SK-N-SH treated with all-trans-retinoic acid at 6 μM for 48 hours (cell line): ENCODE measurements around the gene ARIH2.

Source experiments
- ATAC-seq: fragments of 200-7000 bp; cut with Tn5 transposase; 3 replicates; pipeline ENCODE4 v1.9.1; 2020; ENCODE audit warnings: mild to moderate bottlenecking, moderate library complexity
- ARNTL ChIP-seq: fragments of 450-650 bp; formaldehyde crosslinking; IDR thresholded peaks from 2 replicates; pipeline ENCODE4 v1.5.0; 2020; ENCODE audit warnings: low read depth, mild to moderate bottlenecking, moderate library complexity, borderline replicate concordance
- BACH2 ChIP-seq: fragments of 250-450 bp; sonication (Bioruptor Pico); IDR thresholded peaks from 2 replicates; pipeline ENCODE4 v1.9.0; 2021; ENCODE audit warnings: mild to moderate bottlenecking, borderline replicate concordance
- GLIS3 ChIP-seq: fragments of 250-450 bp; sonication (Bioruptor Pico); IDR thresholded peaks from 2 replicates; pipeline ENCODE4 v1.5.0; 2020; ENCODE audit warnings: mild to moderate bottlenecking, moderate library complexity
- OSR1 ChIP-seq: fragments of 250-450 bp; sonication (Bioruptor Pico); IDR thresholded peaks from 2 replicates; pipeline ENCODE4 v1.8.0; 2022; ENCODE audit warnings: moderate library complexity, mild to moderate bottlenecking, inconsistent platforms
- PPARA ChIP-seq: fragments of 250-450 bp; sonication (Bioruptor Pico); IDR thresholded peaks from 2 replicates; pipeline ENCODE4 v1.5.0; 2020; ENCODE audit warnings: mild to moderate bottlenecking, borderline replicate concordance
- RARB ChIP-seq: fragments of 250-450 bp; sonication (Bioruptor Pico); IDR thresholded peaks from 2 replicates; pipeline ENCODE4 v1.8.0; 2021; ENCODE audit warnings: mild to moderate bottlenecking, moderate library complexity
- SNAI2 ChIP-seq: fragments of 250-450 bp; sonication (Bioruptor Pico); IDR thresholded peaks from 2 replicates; pipeline ENCODE4 v1.5.0; 2020; ENCODE audit warnings: mild to moderate bottlenecking, moderate library complexity
- TCF4 ChIP-seq: fragments of 250-450 bp; sonication (Bioruptor Pico); IDR thresholded peaks from 2 replicates; pipeline ENCODE4 v1.8.0; 2021; ENCODE audit warnings: mild to moderate bottlenecking, moderate library complexity, borderline replicate concordance
- TOX ChIP-seq: fragments of 250-450 bp; sonication (Bioruptor Pico); IDR thresholded peaks from 2 replicates; pipeline ENCODE4 v1.8.0; 2021; ENCODE audit warnings: mild to moderate bottlenecking, moderate library complexity, borderline replicate concordance
- ZC3H10 ChIP-seq: fragments of 250-450 bp; sonication (Bioruptor Pico); IDR thresholded peaks from 2 replicates; pipeline ENCODE4 v1.5.1; 2021; ENCODE audit warnings: mild to moderate bottlenecking, moderate library complexity
- ZFP3 ChIP-seq: fragments of 250-450 bp; sonication (Bioruptor Pico); IDR thresholded peaks from 2 replicates; pipeline ENCODE4 v1.5.0; 2020; ENCODE audit warnings: mild to moderate bottlenecking, moderate library complexity
- ZFP30 ChIP-seq: fragments of 450-650 bp; formaldehyde crosslinking; IDR thresholded peaks from 2 replicates; pipeline ENCODE4 v1.5.0; 2022; ENCODE audit warnings: mild to moderate bottlenecking, moderate library complexity
- ZNF565 ChIP-seq: fragments of 450-650 bp; formaldehyde crosslinking; conservative IDR thresholded peaks from 2 replicates; pipeline ENCODE4 v1.5.0; 2020; ENCODE audit warnings: low read depth, mild to moderate bottlenecking, moderate library complexity
- ZNF70 ChIP-seq: fragments of 450-650 bp; formaldehyde crosslinking; IDR thresholded peaks from 2 replicates; pipeline ENCODE4 v1.5.0; 2020; ENCODE audit warnings: mild to moderate bottlenecking, moderate library complexity
- ZNF8 ChIP-seq: fragments of 450-650 bp; formaldehyde crosslinking; IDR thresholded peaks from 2 replicates; pipeline ENCODE4 v1.5.0; 2020; ENCODE audit warnings: mild to moderate bottlenecking, moderate library complexity
- TF ChIP-seq, protein P1 (sequence below): fragments of 250-450 bp; sonication (Bioruptor Pico); IDR thresholded peaks from 2 replicates; pipeline ENCODE4 v1.5.0; 2020; ENCODE audit warnings: mild to moderate bottlenecking, moderate library complexity
- TF ChIP-seq, protein P2 (sequence below): fragments of 250-450 bp; sonication (Bioruptor Pico); IDR thresholded peaks from 2 replicates; pipeline ENCODE4 v1.5.1; 2021; ENCODE audit warnings: mild to moderate bottlenecking, moderate library complexity
- TF ChIP-seq, protein P3 (sequence below): fragments of 250-450 bp; sonication (Bioruptor Pico); IDR thresholded peaks from 2 replicates; pipeline ENCODE4 v1.8.0; 2020; ENCODE audit warnings: mild to moderate bottlenecking, moderate library complexity, borderline replicate concordance
- TF ChIP-seq, protein P4 (sequence below): fragments of 250-450 bp; sonication (Bioruptor Pico); IDR thresholded peaks from 2 replicates; pipeline ENCODE4 v1.5.1; 2020; ENCODE audit warnings: low read depth, mild to moderate bottlenecking, moderate library complexity

ARIH2 gene

DNA sequence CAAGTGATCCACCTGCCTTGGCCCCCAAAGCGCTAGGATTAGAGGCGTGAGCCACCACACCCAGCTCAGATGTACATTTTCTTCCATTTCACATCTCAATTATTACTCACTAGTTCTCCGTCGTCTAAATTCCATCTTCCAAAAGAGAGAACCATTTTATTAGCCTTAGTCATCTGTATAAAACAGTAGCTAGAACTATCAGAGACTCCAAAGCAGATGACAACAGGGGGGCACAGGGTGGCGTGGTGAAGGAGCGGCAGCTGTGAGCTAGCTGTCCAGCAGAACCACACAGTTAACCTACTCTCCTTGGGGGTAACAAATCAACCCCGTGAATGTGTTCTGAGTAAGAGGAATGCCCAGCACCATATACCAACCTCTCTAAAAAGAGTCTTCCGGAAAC, 27.0 kb upstream of the ARIH2 start:
- no peak for ATAC-seq

DNA sequence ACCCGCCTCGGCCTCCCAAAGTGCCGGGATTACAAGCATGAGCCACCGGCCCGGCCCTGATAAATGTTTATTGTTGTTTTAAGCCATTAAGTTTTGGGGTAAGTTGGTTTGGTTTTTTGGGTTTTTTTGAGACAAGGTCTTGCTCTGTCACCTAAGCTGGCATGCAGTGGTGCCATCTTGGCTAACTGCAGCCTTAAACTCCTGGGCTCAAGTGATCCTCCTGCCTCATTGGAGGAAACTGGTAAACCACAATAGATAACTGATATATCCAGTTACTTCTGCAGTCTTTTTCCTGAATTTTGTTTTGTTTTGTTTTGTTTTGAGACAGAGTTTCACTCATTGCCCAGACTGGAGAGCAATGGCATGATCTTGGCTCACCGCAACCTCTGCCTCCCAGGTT, 24.1 kb upstream of the ARIH2 start:
- TF ChIP-seq, protein P1, sequence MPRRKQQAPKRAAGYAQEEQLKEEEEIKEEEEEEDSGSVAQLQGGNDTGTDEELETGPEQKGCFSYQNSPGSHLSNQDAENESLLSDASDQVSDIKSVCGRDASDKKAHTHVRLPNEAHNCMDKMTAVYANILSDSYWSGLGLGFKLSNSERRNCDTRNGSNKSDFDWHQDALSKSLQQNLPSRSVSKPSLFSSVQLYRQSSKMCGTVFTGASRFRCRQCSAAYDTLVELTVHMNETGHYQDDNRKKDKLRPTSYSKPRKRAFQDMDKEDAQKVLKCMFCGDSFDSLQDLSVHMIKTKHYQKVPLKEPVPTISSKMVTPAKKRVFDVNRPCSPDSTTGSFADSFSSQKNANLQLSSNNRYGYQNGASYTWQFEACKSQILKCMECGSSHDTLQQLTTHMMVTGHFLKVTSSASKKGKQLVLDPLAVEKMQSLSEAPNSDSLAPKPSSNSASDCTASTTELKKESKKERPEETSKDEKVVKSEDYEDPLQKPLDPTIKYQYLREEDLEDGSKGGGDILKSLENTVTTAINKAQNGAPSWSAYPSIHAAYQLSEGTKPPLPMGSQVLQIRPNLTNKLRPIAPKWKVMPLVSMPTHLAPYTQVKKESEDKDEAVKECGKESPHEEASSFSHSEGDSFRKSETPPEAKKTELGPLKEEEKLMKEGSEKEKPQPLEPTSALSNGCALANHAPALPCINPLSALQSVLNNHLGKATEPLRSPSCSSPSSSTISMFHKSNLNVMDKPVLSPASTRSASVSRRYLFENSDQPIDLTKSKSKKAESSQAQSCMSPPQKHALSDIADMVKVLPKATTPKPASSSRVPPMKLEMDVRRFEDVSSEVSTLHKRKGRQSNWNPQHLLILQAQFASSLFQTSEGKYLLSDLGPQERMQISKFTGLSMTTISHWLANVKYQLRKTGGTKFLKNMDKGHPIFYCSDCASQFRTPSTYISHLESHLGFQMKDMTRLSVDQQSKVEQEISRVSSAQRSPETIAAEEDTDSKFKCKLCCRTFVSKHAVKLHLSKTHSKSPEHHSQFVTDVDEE: no peak
- TF ChIP-seq OSR1: no peak
- no peak for TF ChIP-seq ZFP30 (CRISPR knock-in tag)
- no peak for TF ChIP-seq TOX (CRISPR knock-in tag)
- TF ChIP-seq, protein P2, sequence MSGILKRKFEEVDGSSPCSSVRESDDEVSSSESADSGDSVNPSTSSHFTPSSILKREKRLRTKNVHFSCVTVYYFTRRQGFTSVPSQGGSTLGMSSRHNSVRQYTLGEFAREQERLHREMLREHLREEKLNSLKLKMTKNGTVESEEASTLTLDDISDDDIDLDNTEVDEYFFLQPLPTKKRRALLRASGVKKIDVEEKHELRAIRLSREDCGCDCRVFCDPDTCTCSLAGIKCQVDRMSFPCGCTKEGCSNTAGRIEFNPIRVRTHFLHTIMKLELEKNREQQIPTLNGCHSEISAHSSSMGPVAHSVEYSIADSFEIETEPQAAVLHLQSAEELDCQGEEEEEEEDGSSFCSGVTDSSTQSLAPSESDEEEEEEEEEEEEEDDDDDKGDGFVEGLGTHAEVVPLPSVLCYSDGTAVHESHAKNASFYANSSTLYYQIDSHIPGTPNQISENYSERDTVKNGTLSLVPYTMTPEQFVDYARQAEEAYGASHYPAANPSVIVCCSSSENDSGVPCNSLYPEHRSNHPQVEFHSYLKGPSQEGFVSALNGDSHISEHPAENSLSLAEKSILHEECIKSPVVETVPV (CRISPR knock-in tag): no peak
- TF ChIP-seq BACH2 (CRISPR knock-in tag): no peak
- no peak for TF ChIP-seq TCF4 (CRISPR knock-in tag)
- TF ChIP-seq SNAI2 (CRISPR knock-in tag): no peak
- TF ChIP-seq, protein P3, sequence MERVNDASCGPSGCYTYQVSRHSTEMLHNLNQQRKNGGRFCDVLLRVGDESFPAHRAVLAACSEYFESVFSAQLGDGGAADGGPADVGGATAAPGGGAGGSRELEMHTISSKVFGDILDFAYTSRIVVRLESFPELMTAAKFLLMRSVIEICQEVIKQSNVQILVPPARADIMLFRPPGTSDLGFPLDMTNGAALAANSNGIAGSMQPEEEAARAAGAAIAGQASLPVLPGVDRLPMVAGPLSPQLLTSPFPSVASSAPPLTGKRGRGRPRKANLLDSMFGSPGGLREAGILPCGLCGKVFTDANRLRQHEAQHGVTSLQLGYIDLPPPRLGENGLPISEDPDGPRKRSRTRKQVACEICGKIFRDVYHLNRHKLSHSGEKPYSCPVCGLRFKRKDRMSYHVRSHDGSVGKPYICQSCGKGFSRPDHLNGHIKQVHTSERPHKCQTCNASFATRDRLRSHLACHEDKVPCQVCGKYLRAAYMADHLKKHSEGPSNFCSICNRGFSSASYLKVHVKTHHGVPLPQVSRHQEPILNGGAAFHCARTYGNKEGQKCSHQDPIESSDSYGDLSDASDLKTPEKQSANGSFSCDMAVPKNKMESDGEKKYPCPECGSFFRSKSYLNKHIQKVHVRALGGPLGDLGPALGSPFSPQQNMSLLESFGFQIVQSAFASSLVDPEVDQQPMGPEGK (CRISPR knock-in tag): no peak
- no peak for TF ChIP-seq ZNF8 (CRISPR knock-in tag)
- TF ChIP-seq ARNTL: no peak
- TF ChIP-seq ZC3H10 (CRISPR knock-in tag): no peak
- TF ChIP-seq, protein P4, sequence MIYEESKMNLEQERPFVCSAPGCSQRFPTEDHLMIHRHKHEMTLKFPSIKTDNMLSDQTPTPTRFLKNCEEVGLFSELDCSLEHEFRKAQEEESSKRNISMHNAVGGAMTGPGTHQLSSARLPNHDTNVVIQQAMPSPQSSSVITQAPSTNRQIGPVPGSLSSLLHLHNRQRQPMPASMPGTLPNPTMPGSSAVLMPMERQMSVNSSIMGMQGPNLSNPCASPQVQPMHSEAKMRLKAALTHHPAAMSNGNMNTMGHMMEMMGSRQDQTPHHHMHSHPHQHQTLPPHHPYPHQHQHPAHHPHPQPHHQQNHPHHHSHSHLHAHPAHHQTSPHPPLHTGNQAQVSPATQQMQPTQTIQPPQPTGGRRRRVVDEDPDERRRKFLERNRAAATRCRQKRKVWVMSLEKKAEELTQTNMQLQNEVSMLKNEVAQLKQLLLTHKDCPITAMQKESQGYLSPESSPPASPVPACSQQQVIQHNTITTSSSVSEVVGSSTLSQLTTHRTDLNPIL (CRISPR knock-in tag): no peak
- TF ChIP-seq GLIS3: no peak
- no peak for ATAC-seq

More for the DNA sequence above, 27.0 kb upstream of the ARIH2 start:
- no peak for TF ChIP-seq PPARA (CRISPR knock-in tag)
- TF ChIP-seq OSR1: no peak
- TF ChIP-seq RARB: no peak
- TF ChIP-seq, protein P1: no peak
- no peak for TF ChIP-seq ZC3H10 (CRISPR knock-in tag)
- TF ChIP-seq ZNF70: no peak
- TF ChIP-seq ZNF8 (CRISPR knock-in tag): no peak
- TF ChIP-seq, protein P4 (CRISPR knock-in tag): no peak
- TF ChIP-seq SNAI2 (CRISPR knock-in tag): no peak
- TF ChIP-seq TCF4 (CRISPR knock-in tag): no peak
- TF ChIP-seq ZFP3 (CRISPR knock-in tag): no peak
- TF ChIP-seq, protein P2 (CRISPR knock-in tag): no peak
- TF ChIP-seq ZNF565: no peak
- TF ChIP-seq BACH2 (CRISPR knock-in tag): no peak
- TF ChIP-seq, all 23 proteins: peak for 0
